ENCODE measurements around the gene FBXO31.
"Not testable (repeated sequence)": the region's sequence is repeated elsewhere in the genome, so short reads cannot be mapped to it uniquely, and the experiment has no call there.

The FBXO31 gene

GRCh38 chr16:87343753-87344050 is 39.9 kb downstream of the FBXO31 start:
- DNase-seq (ENCODE audit: insufficient read length) = no peak
- TF ChIP-seq POLR2A (IDR thresholded peaks at IDR 0.05; ENCODE audit: low read depth, low read length) (no peak), POLR2AphosphoS5 (IDR thresholded peaks at IDR 0.05; ENCODE audit: low read depth, low read length) (no peak), TAF1 (IDR thresholded peaks at IDR 0.05; ENCODE audit: borderline replicate concordance, low read depth, low read length) (no peak)
- no peak for FAIRE-seq

- DNase-seq (ENCODE audit: insufficient read length) (no peak), FAIRE-seq (no peak)
- TF ChIP-seq POLR2A (IDR thresholded peaks at IDR 0.05; ENCODE audit: low read depth, low read length) = no peak
- TF ChIP-seq POLR2AphosphoS5 (IDR thresholded peaks at IDR 0.05; ENCODE audit: low read depth, low read length) = no peak
- TF ChIP-seq TAF1 (IDR thresholded peaks at IDR 0.05; ENCODE audit: borderline replicate concordance, low read depth, low read length) = no peak
Observed at GRCh38 chr16:87342978-87343752, 40.4 kb downstream of the FBXO31 start.

- TF ChIP-seq POLR2AphosphoS5 (IDR thresholded peaks at IDR 0.05; ENCODE audit: low read depth, low read length) (no peak), POLR2A (IDR thresholded peaks at IDR 0.05; ENCODE audit: low read depth, low read length) (no peak), TAF1 (IDR thresholded peaks at IDR 0.05; ENCODE audit: borderline replicate concordance, low read depth, low read length) (no peak)
- no peak for FAIRE-seq
- no peak for DNase-seq (ENCODE audit: insufficient read length)
Observed at GRCh38 chr16:87342504-87342903, 41.1 kb downstream of the FBXO31 start.

GRCh38 chr16:87340198-87340597 is 43.4 kb downstream of the FBXO31 start:
- FAIRE-seq = no peak
- TF ChIP-seq TAF1 (IDR thresholded peaks at IDR 0.05; ENCODE audit: borderline replicate concordance, low read depth, low read length) (no peak), POLR2AphosphoS5 (IDR thresholded peaks at IDR 0.05; ENCODE audit: low read depth, low read length) (no peak), POLR2A (IDR thresholded peaks at IDR 0.05; ENCODE audit: low read depth, low read length) (no peak)
- DNase-seq (ENCODE audit: insufficient read length) = no peak

GRCh38 chr16:87339724-87340105 is 43.9 kb downstream of the FBXO31 start:
- not testable (repeated sequence) for FAIRE-seq; DNase-seq (ENCODE audit: insufficient read length)

GRCh38 chr16:87339086-87339723 is 44.4 kb downstream of the FBXO31 start:
- TF ChIP-seq TAF1 (IDR thresholded peaks at IDR 0.05; ENCODE audit: borderline replicate concordance, low read depth, low read length) (no peak), POLR2AphosphoS5 (IDR thresholded peaks at IDR 0.05; ENCODE audit: low read depth, low read length) (no peak), POLR2A (IDR thresholded peaks at IDR 0.05; ENCODE audit: low read depth, low read length) (no peak)
- DNase-seq (ENCODE audit: insufficient read length) (no peak), FAIRE-seq (no peak)

GRCh38 chr16:87338155-87338765 is 45.3 kb downstream of the FBXO31 start:
- DNase-seq (ENCODE audit: insufficient read length) (no peak), FAIRE-seq (no peak)
- no peak for TF ChIP-seq POLR2A (IDR thresholded peaks at IDR 0.05; ENCODE audit: low read depth, low read length)

- DNase-seq (ENCODE audit: insufficient read length) = no peak
- FAIRE-seq = no peak
Observed at GRCh38 chr16:87337262-87337771, 46.3 kb downstream of the FBXO31 start.

GRCh38 chr16:87336434-87337240 is 46.9 kb downstream of the FBXO31 start:
- no peak for FAIRE-seq
- TF ChIP-seq POLR2A (IDR thresholded peaks at IDR 0.05; ENCODE audit: low read depth, low read length) (no peak), TAF1 (IDR thresholded peaks at IDR 0.05; ENCODE audit: borderline replicate concordance, low read depth, low read length) (no peak), POLR2AphosphoS5 (IDR thresholded peaks at IDR 0.05; ENCODE audit: low read depth, low read length) (no peak)

More at GRCh38 chr16:87337262-87337771, 46.3 kb downstream of the FBXO31 start:
- no peak for TF ChIP-seq POLR2AphosphoS5 (IDR thresholded peaks at IDR 0.05; ENCODE audit: low read depth, low read length)
- no peak for TF ChIP-seq TAF1 (IDR thresholded peaks at IDR 0.05; ENCODE audit: borderline replicate concordance, low read depth, low read length)
- TF ChIP-seq POLR2A (IDR thresholded peaks at IDR 0.05; ENCODE audit: low read depth, low read length) = no peak

GRCh38 chr16:87335625-87336433 is 47.7 kb downstream of the FBXO31 start:
- TF ChIP-seq POLR2AphosphoS5 (IDR thresholded peaks at IDR 0.05; ENCODE audit: low read depth, low read length) (no peak), POLR2A (IDR thresholded peaks at IDR 0.05; ENCODE audit: low read depth, low read length) (no peak), TAF1 (IDR thresholded peaks at IDR 0.05; ENCODE audit: borderline replicate concordance, low read depth, low read length) (no peak)
- FAIRE-seq (no peak), DNase-seq (ENCODE audit: insufficient read length) (no peak)

More at GRCh38 chr16:87336434-87337240, 46.9 kb downstream of the FBXO31 start:
- no peak for DNase-seq (ENCODE audit: insufficient read length)

Data from GM12892 (cell line).